OCI-LY1 (cell line): Measurements from ENCODE around the gene DNTTIP2.
"Not testable (repeated sequence)": the region's sequence is repeated elsewhere in the genome, so short reads cannot be mapped to it uniquely, and the experiment has no call there.

Experiments used
- H2AFZ ChIP-seq: fragments of 200-600 bp; sonication (generic), shearing (Covaris generic); 2 replicates; pipeline ENCODE4 v1.6.0; 2014; ENCODE audit warnings: antibody characterized with exemption, mild to moderate bottlenecking, low read length
- H3F3A ChIP-seq: fragments of 200-600 bp; sonication (generic), shearing (Covaris generic); 2 replicates; pipeline ENCODE4 v1.6.0; 2014; ENCODE audit warnings: mild to moderate bottlenecking, antibody characterized with exemption, low read length, moderate library complexity; ENCODE audit not compliant: insufficient read depth
- H3K27ac ChIP-seq: fragments of 200-600 bp; sonication (generic); 2 replicates; pipeline ENCODE4 v1.5.1; 2014; ENCODE audit warnings: low read length, mixed run types, mild to moderate bottlenecking, low read depth; ENCODE audit not compliant: poor library complexity, severe bottlenecking
- H3K27me3 ChIP-seq: fragments of 200-600 bp; sonication (generic); 2 replicates; pipeline ENCODE4 v1.6.0; 2014; ENCODE audit warnings: antibody characterized with exemption, mild to moderate bottlenecking, low read length, moderate library complexity; ENCODE audit not compliant: insufficient read depth
- H3K36me3 ChIP-seq: fragments of 200-600 bp; sonication (generic); 2 replicates; pipeline ENCODE4 v1.6.1; 2014; ENCODE audit warnings: mild to moderate bottlenecking, antibody characterized with exemption, low read length, moderate library complexity, mixed read lengths; ENCODE audit not compliant: insufficient read depth
- H3K4me1 ChIP-seq: fragments of 200-600 bp; sonication (generic); 2 replicates; pipeline ENCODE4 v1.5.1; 2014; ENCODE audit warnings: mild to moderate bottlenecking, low read length, moderate library complexity; ENCODE audit not compliant: insufficient read depth, severe bottlenecking
- H3K4me2 ChIP-seq: fragments of 200-600 bp; sonication (generic), shearing (Covaris generic); 2 replicates; pipeline ENCODE4 v1.6.1; 2014; ENCODE audit warnings: low read length
- H3K4me3 ChIP-seq: fragments of 200-600 bp; sonication (generic); 2 replicates; pipeline ENCODE4 v1.5.1; 2014; ENCODE audit warnings: low read length, low read depth, mild to moderate bottlenecking, mixed read lengths; ENCODE audit not compliant: poor library complexity, severe bottlenecking
- H3K79me2 ChIP-seq: fragments of 200-600 bp; shearing (Covaris generic); 2 replicates; pipeline ENCODE4 v1.6.1; 2016; ENCODE audit warnings: mixed run types, low read length, mixed read lengths; ENCODE audit not compliant: insufficient read depth
- H3K9ac ChIP-seq: fragments of 200-600 bp; sonication (generic), shearing (Covaris generic); 2 replicates; pipeline ENCODE4 v1.6.1; 2014; ENCODE audit warnings: mild to moderate bottlenecking, low read length, mixed read lengths
- H3K9me2 ChIP-seq: fragments of 200-600 bp; sonication (generic), shearing (Covaris generic); 2 replicates; pipeline ENCODE4 v1.6.1; 2014; ENCODE audit warnings: low read depth, mild to moderate bottlenecking, low read length, mixed read lengths
- H3K9me3 ChIP-seq: fragments of 200-600 bp; shearing (Covaris generic); 2 replicates; pipeline ENCODE4 v1.6.1; 2014; ENCODE audit warnings: low read length, mixed read lengths
- H4K20me1 ChIP-seq: fragments of 200-600 bp; sonication (generic), shearing (Covaris generic); 2 replicates; pipeline ENCODE4 v1.6.0; 2016; ENCODE audit warnings: mild to moderate bottlenecking, low read length; ENCODE audit not compliant: insufficient read depth
- CTCF ChIP-seq: fragments of 200-600 bp; sonication (generic), shearing (Covaris generic); IDR thresholded peaks from 2 replicates; pipeline ENCODE4 v1.5.1; 2017; ENCODE audit warnings: mild to moderate bottlenecking, antibody characterized with exemption, low read length, moderate library complexity, mixed read lengths
- EZH2 ChIP-seq: fragments of 200-600 bp; sonication (generic), shearing (Covaris generic); IDR thresholded peaks from 2 replicates; pipeline ENCODE4 v1.8.0; 2017; ENCODE audit warnings: borderline replicate concordance, mixed run types, mild to moderate bottlenecking, antibody characterized with exemption, low read length, moderate library complexity, mixed read lengths

The DNTTIP2 gene

GRCh38 chr1:93874025-93874651 is 4.9 kb downstream of the DNTTIP2 start:
- H3K4me1 ChIP-seq, result peaks cover 26% of the 10 kb centered on the region
- H3K79me2 ChIP-seq, result peaks cover 30% of the 10 kb centered on the region
- H2AFZ ChIP-seq, result no peak overlapping the region
- no peaks in the 10 kb centered on the region for H3K27me3 ChIP-seq
- TF ChIP-seq CTCF (peak; percentile 51; the same call in 1 of the 2 replicates), EZH2 (no peak)
- H3K36me3 ChIP-seq, result peaks cover 85% of the 10 kb centered on the region
- no peaks in the 10 kb centered on the region for H4K20me1 ChIP-seq
- no peak overlapping the region for H3K9ac ChIP-seq
- no peak overlapping the region for H3K27ac ChIP-seq
- no peak overlapping the region for H3K4me2 ChIP-seq
- no peak overlapping the region for H3K4me3 ChIP-seq
- H3K9me2 ChIP-seq, result no peaks in the 10 kb centered on the region
- H3K9me3 ChIP-seq, result no peaks in the 10 kb centered on the region
- no peaks in the 10 kb centered on the region for H3F3A ChIP-seq

GRCh38 chr1:93871366-93871765 is 7.6 kb downstream of the DNTTIP2 start:
- Histone ChIP-seq H3K4me2 (no peak overlapping the region), H2AFZ (no peak overlapping the region), H3K9me3 (no peaks in the 10 kb centered on the region), H3K9me2 (no peaks in the 10 kb centered on the region), H3K79me2 (peaks cover 6% of the 10 kb centered on the region), H3F3A (no peaks in the 10 kb centered on the region), H3K36me3 (peaks cover 85% of the 10 kb centered on the region), H3K27me3 (no peaks in the 10 kb centered on the region), H3K4me1 (peaks cover 6% of the 10 kb centered on the region), H3K4me3 (no peak overlapping the region), H3K9ac (no peak overlapping the region), H3K27ac (no peak overlapping the region), H4K20me1 (no peaks in the 10 kb centered on the region)
- TF ChIP-seq EZH2 (no peak), CTCF (no peak)

GRCh38 chr1:93869653-93870052 is 9.4 kb downstream of the DNTTIP2 start:
- TF ChIP-seq CTCF, result no peak
- TF ChIP-seq EZH2, result no peak
- H3K9ac ChIP-seq, result no peak overlapping the region
- no peaks in the 10 kb centered on the region for H3F3A ChIP-seq
- H3K9me2 ChIP-seq, result no peaks in the 10 kb centered on the region
- H3K9me3 ChIP-seq, result no peaks in the 10 kb centered on the region
- H3K4me2 ChIP-seq, result no peak overlapping the region
- peaks cover 68% of the 10 kb centered on the region for H3K36me3 ChIP-seq
- no peaks in the 10 kb centered on the region for H4K20me1 ChIP-seq
- no peaks in the 10 kb centered on the region for H3K79me2 ChIP-seq
- no peak overlapping the region for H3K27ac ChIP-seq
- no peak overlapping the region for H2AFZ ChIP-seq
- H3K4me1 ChIP-seq, result no peaks in the 10 kb centered on the region
- no peak overlapping the region for H3K4me3 ChIP-seq
- no peaks in the 10 kb centered on the region for H3K27me3 ChIP-seq

GRCh38 chr1:93868492-93868891 is 10.5 kb downstream of the DNTTIP2 start:
- H3K27me3 ChIP-seq, H3K4me3 ChIP-seq, H4K20me1 ChIP-seq, H3K9me2 ChIP-seq, H3K79me2 ChIP-seq, H3K4me2 ChIP-seq, H3K9ac ChIP-seq, H3F3A ChIP-seq, H3K27ac ChIP-seq, H3K9me3 ChIP-seq, H2AFZ ChIP-seq, H3K4me1 ChIP-seq: not testable (repeated sequence)
- H3K36me3 ChIP-seq, result peaks cover 56% of the 10 kb centered on the region
